ENCODE measurements around the gene GKN1. TPM values are rescaled to one million over a fixed set of nuclear protein-coding genes. Genes with fewer than 3 reads are reported as not detected.

The GKN1 gene
- total RNA-seq, 1 donor from 2014 or later = not detected

GRCh38 chr2:68932402-68932801 is 42.0 kb upstream of the GKN1 start:
- no peak overlapping the region for H3K4me3 ChIP-seq
- intact Hi-C loops (cut with DNase I) = no loop called here
- ATAC-seq (no peak), DNase-seq (no peak)
- peaks cover 12% of the 10 kb centered on the region for H3K4me1 ChIP-seq
- H3K9me3 ChIP-seq = no peaks in the 10 kb centered on the region
- no peaks in the 10 kb centered on the region for H3K27me3 ChIP-seq (ENCODE audit: low read depth)
- TF ChIP-seq, protein P1, sequence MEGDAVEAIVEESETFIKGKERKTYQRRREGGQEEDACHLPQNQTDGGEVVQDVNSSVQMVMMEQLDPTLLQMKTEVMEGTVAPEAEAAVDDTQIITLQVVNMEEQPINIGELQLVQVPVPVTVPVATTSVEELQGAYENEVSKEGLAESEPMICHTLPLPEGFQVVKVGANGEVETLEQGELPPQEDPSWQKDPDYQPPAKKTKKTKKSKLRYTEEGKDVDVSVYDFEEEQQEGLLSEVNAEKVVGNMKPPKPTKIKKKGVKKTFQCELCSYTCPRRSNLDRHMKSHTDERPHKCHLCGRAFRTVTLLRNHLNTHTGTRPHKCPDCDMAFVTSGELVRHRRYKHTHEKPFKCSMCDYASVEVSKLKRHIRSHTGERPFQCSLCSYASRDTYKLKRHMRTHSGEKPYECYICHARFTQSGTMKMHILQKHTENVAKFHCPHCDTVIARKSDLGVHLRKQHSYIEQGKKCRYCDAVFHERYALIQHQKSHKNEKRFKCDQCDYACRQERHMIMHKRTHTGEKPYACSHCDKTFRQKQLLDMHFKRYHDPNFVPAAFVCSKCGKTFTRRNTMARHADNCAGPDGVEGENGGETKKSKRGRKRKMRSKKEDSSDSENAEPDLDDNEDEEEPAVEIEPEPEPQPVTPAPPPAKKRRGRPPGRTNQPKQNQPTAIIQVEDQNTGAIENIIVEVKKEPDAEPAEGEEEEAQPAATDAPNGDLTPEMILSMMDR (IDR thresholded peaks at IDR 0.05) = no peak
- H3K27ac ChIP-seq = no peak overlapping the region
- H3K36me3 ChIP-seq = no peaks in the 10 kb centered on the region

DNA sequence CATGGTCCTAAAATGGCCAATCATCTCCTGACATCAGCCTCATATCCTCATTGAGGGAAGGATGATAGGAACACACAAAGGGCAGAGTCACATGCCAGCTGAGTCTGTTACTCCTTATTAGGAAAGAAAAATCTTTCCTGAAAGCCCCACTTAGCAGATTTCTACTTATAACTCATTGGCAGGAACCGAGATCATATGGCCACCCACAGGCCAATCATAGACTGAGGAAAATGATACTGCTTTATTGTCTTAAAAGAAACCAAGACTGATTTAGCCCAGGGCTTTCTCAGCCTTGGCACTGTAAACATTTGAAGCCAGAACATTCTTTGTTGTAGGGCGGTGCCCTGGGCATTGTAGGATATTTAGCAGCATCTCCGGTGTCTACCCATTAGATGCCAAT is 40.4 kb upstream of the GKN1 start:
- DNase-seq (no peak), ATAC-seq (no peak)
- intact Hi-C loops (cut with DNase I) = no loop called here
- TF ChIP-seq, protein P1 (IDR thresholded peaks at IDR 0.05) = no peak
- Histone ChIP-seq H3K36me3 (no peaks in the 10 kb centered on the region), H3K4me1 (peaks cover 12% of the 10 kb centered on the region), H3K4me3 (no peak overlapping the region), H3K27ac (no peak overlapping the region), H3K27me3 (ENCODE audit: low read depth) (no peaks in the 10 kb centered on the region), H3K9me3 (no peaks in the 10 kb centered on the region)

DNA sequence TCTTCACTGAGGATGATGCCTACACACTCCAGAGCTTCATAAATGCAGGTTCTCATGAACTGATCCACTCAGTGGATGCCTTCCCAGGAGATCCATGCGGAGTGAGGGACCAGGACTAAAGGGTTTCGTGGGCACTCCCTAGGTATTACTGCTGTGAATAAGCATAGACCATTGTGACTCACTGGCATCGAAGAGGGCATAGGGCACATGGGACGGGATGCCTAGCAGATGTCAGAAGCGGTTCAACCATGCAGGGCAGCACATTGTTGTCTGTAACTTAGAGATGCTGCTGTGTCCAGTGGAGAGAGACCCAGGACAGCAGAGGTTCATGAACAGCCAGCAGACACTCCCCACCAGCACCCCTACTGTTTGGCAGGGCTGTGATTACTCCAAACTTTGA is 39.0 kb upstream of the GKN1 start:
- Histone ChIP-seq H3K4me3 (no peak overlapping the region), H3K27ac (no peak overlapping the region), H3K4me1 (peaks cover 12% of the 10 kb centered on the region), H3K27me3 (ENCODE audit: low read depth) (no peaks in the 10 kb centered on the region), H3K36me3 (no peaks in the 10 kb centered on the region), H3K9me3 (no peaks in the 10 kb centered on the region)
- DNase-seq = no peak
- TF ChIP-seq, protein P1 (IDR thresholded peaks at IDR 0.05) = no peak
- intact Hi-C loops (cut with DNase I) = no loop called here
- no peak for ATAC-seq

DNA sequence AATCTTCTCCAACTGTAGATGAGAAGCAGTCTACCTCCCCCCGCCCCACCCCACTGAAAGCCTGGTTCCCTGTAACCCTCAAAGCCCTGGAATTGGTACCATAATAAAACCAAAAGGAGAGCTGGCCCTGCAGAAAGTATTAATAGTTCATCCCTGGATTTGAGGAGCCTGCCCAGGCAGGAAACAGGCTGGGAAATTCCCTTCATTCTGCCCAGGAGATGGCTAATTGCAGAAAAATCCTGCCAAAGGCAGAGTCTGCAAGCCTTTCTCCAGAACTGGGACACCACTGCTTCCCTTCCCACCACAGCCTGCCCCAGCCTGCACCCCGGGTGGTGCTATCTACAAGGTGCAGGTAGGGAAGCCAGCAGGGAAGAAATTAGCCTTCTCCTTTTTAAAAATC is 38.0 kb upstream of the GKN1 start:
- no peaks in the 10 kb centered on the region for H3K9me3 ChIP-seq
- intact Hi-C loops (cut with DNase I) = no loop called here
- ATAC-seq = peak in 1 of 2 donors; percentile 45
- no peaks in the 10 kb centered on the region for H3K36me3 ChIP-seq
- TF ChIP-seq, protein P1 (IDR thresholded peaks at IDR 0.05) = no peak
- no peak overlapping the region for H3K4me3 ChIP-seq
- H3K4me1 ChIP-seq = peaks cover 12% of the 10 kb centered on the region
- no peaks in the 10 kb centered on the region for H3K27me3 ChIP-seq (ENCODE audit: low read depth)
- no peak for DNase-seq
- no peak overlapping the region for H3K27ac ChIP-seq

GRCh38 chr2:68936889-68937288 is 37.5 kb upstream of the GKN1 start:
- Histone ChIP-seq H3K4me3 (no peak overlapping the region), H3K9me3 (no peaks in the 10 kb centered on the region), H3K27me3 (ENCODE audit: low read depth) (no peaks in the 10 kb centered on the region), H3K27ac (no peak overlapping the region), H3K36me3 (no peaks in the 10 kb centered on the region), H3K4me1 (peaks cover 12% of the 10 kb centered on the region)
- ATAC-seq = peak; percentile 28 to 35
- TF ChIP-seq, protein P1 (IDR thresholded peaks at IDR 0.05) = no peak
- no peak for DNase-seq
- intact Hi-C loops (cut with DNase I) = no loop called here

Data from lower lobe of right lung (tissue), 2 donors.